Panc1 (cell line): ENCODE results near the gene CST9L. TPM values are rescaled to one million over a fixed set of nuclear protein-coding genes. Genes with fewer than 3 reads are reported as not detected.

Experiments
- ATAC-seq: fragments of 200-7000 bp; cut with Tn5 transposase; 2 replicates; pipeline ENCODE4 v1.9.1; 2020; ENCODE audit warnings: mild to moderate bottlenecking, moderate library complexity
- BruUV-seq: library from RNA; stranded (reverse); fragments of 400-500 nt; replicated peaks from 2 replicates; lab custom pipeline; 2021; lab: Mats Ljungman, UMichigan
- CTCF ChIA-PET: fragments of 300-600 bp; sonication (Branson Sonifier 250); formaldehyde crosslinking; loops from one replicate; lab custom pipeline; 2022; ENCODE audit warnings: antibody characterized with exemption; lab: Charles Lee
- POLR2A ChIA-PET: fragments of 300-600 bp; sonication (Branson Sonifier 250); formaldehyde crosslinking; loops from one replicate; lab custom pipeline; 2022; ENCODE audit warnings: antibody characterized with exemption; lab: Charles Lee
- DNase-seq: peaks from one replicate; pipeline ENCODE4 v3.0.0-alpha.2; 2010; ENCODE audit warnings: low read depth, low spot score
- H3K27ac ChIP-seq: 2 replicates; pipeline ENCODE4 v1.5.1; 2011; ENCODE audit warnings: mild to moderate bottlenecking, low read length, inconsistent platforms
- H3K27me3 ChIP-seq: fragments of 200-500 bp; sonication (Bioruptor generic); 2 replicates; pipeline ENCODE4 v1.6.0; 2014; ENCODE audit warnings: low read length, inconsistent platforms; ENCODE audit not compliant: control insufficient read depth, insufficient read depth
- H3K36me3 ChIP-seq: fragments of 200-500 bp; sonication (Bioruptor generic); 2 replicates; pipeline ENCODE4 v1.5.1; 2014; ENCODE audit warnings: inconsistent platforms, mild to moderate bottlenecking, low read length, moderate library complexity; ENCODE audit not compliant: control insufficient read depth, insufficient read depth
- H3K4me1 ChIP-seq: 2 replicates; pipeline ENCODE4 v1.5.1; 2011; ENCODE audit warnings: inconsistent platforms, mild to moderate bottlenecking, low read length, moderate library complexity; ENCODE audit not compliant: control insufficient read depth, insufficient read depth
- H3K4me3 ChIP-seq, 2 experiments: 2 replicates each; pipeline ENCODE4 v1.5.1; 2011 to 2012; ENCODE audit warnings: low read depth in 2 of 2, low read length in 2 of 2, mild to moderate bottlenecking in 2 of 2, inconsistent platforms in 1 of 2, moderate library complexity in 1 of 2
- H3K9me3 ChIP-seq: fragments of 200-500 bp; sonication (Bioruptor generic); 2 replicates; pipeline ENCODE4 v1.5.1; 2014; ENCODE audit warnings: low read depth, mild to moderate bottlenecking, inconsistent platforms, low read length, moderate library complexity; ENCODE audit not compliant: control insufficient read depth, insufficient read depth
- POLR2AphosphoS5 ChIP-seq: IDR thresholded peaks from 2 replicates; pipeline ENCODE4 v1.6.1; 2012; ENCODE audit warnings: mild to moderate bottlenecking, low read depth, low read length, moderate library complexity
- SIN3A ChIP-seq: IDR thresholded peaks from 2 replicates; pipeline ENCODE4 v1.6.1; 2012; ENCODE audit warnings: low read depth, mild to moderate bottlenecking, low read length, moderate library complexity, borderline replicate concordance; ENCODE audit not compliant: insufficient read depth
- TCF7L2 ChIP-seq: IDR thresholded peaks from 2 replicates; pipeline ENCODE4 v1.6.1; 2011; ENCODE audit warnings: mild to moderate bottlenecking, low read depth, low read length, inconsistent platforms
- in situ Hi-C: cut with HindIII; loops from 2 replicates; pipeline ENCODE4 v1.10.0; 2016; ENCODE audit warnings: low sequenced_read_pairs, low pct_unique_long_range_greater_than_20kb
- intact Hi-C: fragments of 100-400 bp; cut with micrococcal nuclease; formaldehyde crosslinking; loops from one replicate; pipeline ENCODE4 v1.10.0; 2022; ENCODE audit not compliant: unreplicated experiment
- total RNA-seq: library from RNA; stranded (reverse); gene quantifications from one replicate; pipeline ENCODE4 v1.2.1, GENCODE V29; 2021; ENCODE audit not compliant: unreplicated experiment
- TF ChIP-seq, protein P1 (sequence below), 2 experiments: IDR thresholded peaks; 2 replicates each; pipeline ENCODE4 v1.6.1; 2011 to 2012; ENCODE audit warnings: low read depth in 2 of 2, control low read depth in 1 of 2, low read length in 1 of 2, mild to moderate bottlenecking in 1 of 2, moderate library complexity in 1 of 2; ENCODE audit not compliant: insufficient read depth in 1 of 2
- TF ChIP-seq, protein P2 (sequence below): fragments of 450-650 bp; IDR thresholded peaks from 2 replicates; pipeline ENCODE4 v1.5.1; 2017; ENCODE audit warnings: mild to moderate bottlenecking

Gene CST9L
- total RNA-seq, 1 experiment from 2014 or later, result not detected

- Histone ChIP-seq H3K9me3 (no peaks in the 10 kb centered on the region), H3K4me3 (no peak overlapping the region), H3K4me1 (no peaks in the 10 kb centered on the region), H3K27ac (no peak overlapping the region), H3K27me3 (0 out of 2 replicates have a peak, but pooled peaks cover 2% of the 10 kb centered on the region), H3K36me3 (no peaks in the 10 kb centered on the region)
- no peak for ATAC-seq
- DNase-seq, result no peak
- TF ChIP-seq, protein P1, sequence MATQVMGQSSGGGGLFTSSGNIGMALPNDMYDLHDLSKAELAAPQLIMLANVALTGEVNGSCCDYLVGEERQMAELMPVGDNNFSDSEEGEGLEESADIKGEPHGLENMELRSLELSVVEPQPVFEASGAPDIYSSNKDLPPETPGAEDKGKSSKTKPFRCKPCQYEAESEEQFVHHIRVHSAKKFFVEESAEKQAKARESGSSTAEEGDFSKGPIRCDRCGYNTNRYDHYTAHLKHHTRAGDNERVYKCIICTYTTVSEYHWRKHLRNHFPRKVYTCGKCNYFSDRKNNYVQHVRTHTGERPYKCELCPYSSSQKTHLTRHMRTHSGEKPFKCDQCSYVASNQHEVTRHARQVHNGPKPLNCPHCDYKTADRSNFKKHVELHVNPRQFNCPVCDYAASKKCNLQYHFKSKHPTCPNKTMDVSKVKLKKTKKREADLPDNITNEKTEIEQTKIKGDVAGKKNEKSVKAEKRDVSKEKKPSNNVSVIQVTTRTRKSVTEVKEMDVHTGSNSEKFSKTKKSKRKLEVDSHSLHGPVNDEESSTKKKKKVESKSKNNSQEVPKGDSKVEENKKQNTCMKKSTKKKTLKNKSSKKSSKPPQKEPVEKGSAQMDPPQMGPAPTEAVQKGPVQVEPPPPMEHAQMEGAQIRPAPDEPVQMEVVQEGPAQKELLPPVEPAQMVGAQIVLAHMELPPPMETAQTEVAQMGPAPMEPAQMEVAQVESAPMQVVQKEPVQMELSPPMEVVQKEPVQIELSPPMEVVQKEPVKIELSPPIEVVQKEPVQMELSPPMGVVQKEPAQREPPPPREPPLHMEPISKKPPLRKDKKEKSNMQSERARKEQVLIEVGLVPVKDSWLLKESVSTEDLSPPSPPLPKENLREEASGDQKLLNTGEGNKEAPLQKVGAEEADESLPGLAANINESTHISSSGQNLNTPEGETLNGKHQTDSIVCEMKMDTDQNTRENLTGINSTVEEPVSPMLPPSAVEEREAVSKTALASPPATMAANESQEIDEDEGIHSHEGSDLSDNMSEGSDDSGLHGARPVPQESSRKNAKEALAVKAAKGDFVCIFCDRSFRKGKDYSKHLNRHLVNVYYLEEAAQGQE (IDR thresholded peaks at IDR 0.05; ENCODE audit: insufficient read depth in 1 of 2, low read depth in 2 of 2, low read length in 1 of 2), result no peak
- TF ChIP-seq SIN3A, result no peak
- no peak for TF ChIP-seq TCF7L2
- no peak for TF ChIP-seq POLR2AphosphoS5
- TF ChIP-seq, protein P2, sequence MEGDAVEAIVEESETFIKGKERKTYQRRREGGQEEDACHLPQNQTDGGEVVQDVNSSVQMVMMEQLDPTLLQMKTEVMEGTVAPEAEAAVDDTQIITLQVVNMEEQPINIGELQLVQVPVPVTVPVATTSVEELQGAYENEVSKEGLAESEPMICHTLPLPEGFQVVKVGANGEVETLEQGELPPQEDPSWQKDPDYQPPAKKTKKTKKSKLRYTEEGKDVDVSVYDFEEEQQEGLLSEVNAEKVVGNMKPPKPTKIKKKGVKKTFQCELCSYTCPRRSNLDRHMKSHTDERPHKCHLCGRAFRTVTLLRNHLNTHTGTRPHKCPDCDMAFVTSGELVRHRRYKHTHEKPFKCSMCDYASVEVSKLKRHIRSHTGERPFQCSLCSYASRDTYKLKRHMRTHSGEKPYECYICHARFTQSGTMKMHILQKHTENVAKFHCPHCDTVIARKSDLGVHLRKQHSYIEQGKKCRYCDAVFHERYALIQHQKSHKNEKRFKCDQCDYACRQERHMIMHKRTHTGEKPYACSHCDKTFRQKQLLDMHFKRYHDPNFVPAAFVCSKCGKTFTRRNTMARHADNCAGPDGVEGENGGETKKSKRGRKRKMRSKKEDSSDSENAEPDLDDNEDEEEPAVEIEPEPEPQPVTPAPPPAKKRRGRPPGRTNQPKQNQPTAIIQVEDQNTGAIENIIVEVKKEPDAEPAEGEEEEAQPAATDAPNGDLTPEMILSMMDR, result no peak
- ChIA-PET POLR2A (no interaction called here), CTCF (no interaction called here)
- intact Hi-C loops (no loop called here), in situ Hi-C loops (no loop called here)
- no TSS peak for BruUV-seq
These were observed 52.9 kb downstream of the CST9L start for GRCh38 chr20:23515250-23515939.

DNA sequence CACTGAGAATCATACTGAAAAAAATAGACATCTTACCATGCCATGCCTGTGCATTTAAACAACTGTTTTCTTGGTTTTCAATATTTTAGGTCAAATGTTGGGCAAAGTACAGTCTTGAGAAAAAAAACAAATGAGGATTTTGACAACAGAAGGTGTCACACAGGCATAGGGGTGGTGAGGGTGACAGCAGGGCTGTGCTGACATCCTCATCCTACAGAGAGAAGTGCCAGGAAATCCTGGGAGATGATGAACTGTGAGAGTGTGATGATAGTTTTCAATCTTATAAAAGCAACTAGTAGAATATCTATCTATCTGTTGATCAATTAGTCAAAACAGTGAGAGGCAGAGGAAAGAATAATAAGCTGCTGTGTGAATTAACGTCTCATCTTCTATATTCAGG is 53.4 kb downstream of the CST9L start:
- TF ChIP-seq, protein P1 (IDR thresholded peaks at IDR 0.05; ENCODE audit: insufficient read depth in 1 of 2, low read depth in 2 of 2, low read length in 1 of 2), result no peak
- TF ChIP-seq, protein P2, result no peak
- ChIA-PET CTCF (no interaction called here), POLR2A (no interaction called here)
- ATAC-seq (no peak), DNase-seq (no peak)
- intact Hi-C loops, result no loop called here
- Histone ChIP-seq H3K36me3 (no peaks in the 10 kb centered on the region), H3K4me1 (no peaks in the 10 kb centered on the region), H3K9me3 (no peaks in the 10 kb centered on the region), H3K27ac (no peak overlapping the region), H3K27me3 (no peaks in the 10 kb centered on the region), H3K4me3 (no peak overlapping the region)
- in situ Hi-C loops, result no loop called here
- no TSS peak for BruUV-seq
